Activated CD4-positive, alpha-beta T cell treated with anti-CD3 and anti-CD28 coated beads for 4 hours (primary cell): ENCODE data around the gene MYMK.

ENCODE experiments used
- DNase-seq, 2 donors: peaks; one replicate each; pipeline ENCODE4 v3.0.0-alpha.2; 2020

MYMK gene

GRCh38 chr9:133477992-133478850 lies 46.5 kb downstream of the MYMK start:
- no peak for DNase-seq

GRCh38 chr9:133477461-133477860 lies 47.3 kb downstream of the MYMK start:
- DNase-seq, result no peak

- no peak for DNase-seq
Observed at GRCh38 chr9:133476941-133477340, 47.8 kb downstream of the MYMK start.

- DNase-seq, result no peak
Observed at GRCh38 chr9:133476036-133476931, 48.5 kb downstream of the MYMK start.

GRCh38 chr9:133475292-133476012 lies 49.3 kb downstream of the MYMK start:
- no peak for DNase-seq

GRCh38 chr9:133474853-133475252 lies 49.9 kb downstream of the MYMK start:
- no peak for DNase-seq

GRCh38 chr9:133474215-133474614 lies 50.5 kb downstream of the MYMK start:
- DNase-seq, result no peak

GRCh38 chr9:133473743-133474142 lies 51.0 kb downstream of the MYMK start:
- no peak for DNase-seq

- no peak for DNase-seq
Observed at GRCh38 chr9:133472753-133473378, 51.9 kb downstream of the MYMK start.

- DNase-seq, result no peak
Observed at GRCh38 chr9:133472277-133472645, 52.5 kb downstream of the MYMK start.

- DNase-seq, result no peak
Observed at GRCh38 chr9:133471551-133472276, 53.0 kb downstream of the MYMK start.

GRCh38 chr9:133470988-133471387 lies 53.8 kb downstream of the MYMK start:
- no peak for DNase-seq

- DNase-seq, result no peak
Observed at GRCh38 chr9:133470427-133470924, 54.3 kb downstream of the MYMK start.

GRCh38 chr9:133468777-133469421 lies 55.9 kb downstream of the MYMK start:
- no peak for DNase-seq

- no peak for DNase-seq
Observed at GRCh38 chr9:133468374-133468773, 56.4 kb downstream of the MYMK start.

- DNase-seq, result no peak
Observed at GRCh38 chr9:133467101-133467500, 57.7 kb downstream of the MYMK start.

- no peak for DNase-seq
Observed at GRCh38 chr9:133465984-133466383, 58.8 kb downstream of the MYMK start.

- DNase-seq, result no peak
Observed at GRCh38 chr9:133464638-133465037, 60.1 kb downstream of the MYMK start.
